ENCODE measurements around the gene KCNJ15.

The KCNJ15 gene

GRCh38 chr21:38263493-38263892, 6.7 kb downstream of the KCNJ15 start:
- TF ChIP-seq ZFP3 (CRISPR knock-in tag; IDR thresholded peaks at IDR 0.05) (no peak), OSR1 (CRISPR knock-in tag; IDR thresholded peaks at IDR 0.05) (no peak), ZNF8 (CRISPR knock-in tag; IDR thresholded peaks at IDR 0.05) (no peak), PPARA (CRISPR knock-in tag; IDR thresholded peaks at IDR 0.05; ENCODE audit: borderline replicate concordance) (no peak), CREB5 (CRISPR knock-in tag; IDR thresholded peaks at IDR 0.05; ENCODE audit: low read depth) (no peak)
- ATAC-seq = no peak

- ATAC-seq = no peak
These were observed 7.8 kb downstream of the KCNJ15 start for GRCh38 chr21:38264571-38264970.

GRCh38 chr21:38265166-38265565, 8.4 kb downstream of the KCNJ15 start:
- ATAC-seq = no peak
- TF ChIP-seq BACH2 (CRISPR knock-in tag; IDR thresholded peaks at IDR 0.05; ENCODE audit: borderline replicate concordance) (no peak), PPARA (CRISPR knock-in tag; IDR thresholded peaks at IDR 0.05; ENCODE audit: borderline replicate concordance) (no peak), TOX (CRISPR knock-in tag; IDR thresholded peaks at IDR 0.05; ENCODE audit: borderline replicate concordance) (no peak), ZNF70 (CRISPR knock-in tag; IDR thresholded peaks at IDR 0.05) (no peak), SNAI2 (CRISPR knock-in tag; IDR thresholded peaks at IDR 0.05) (no peak), TSHZ2 (CRISPR knock-in tag; IDR thresholded peaks at IDR 0.05) (no peak), OSR1 (CRISPR knock-in tag; IDR thresholded peaks at IDR 0.05) (no peak), CSRNP3 (CRISPR knock-in tag; IDR thresholded peaks at IDR 0.05) (no peak), RARB (CRISPR knock-in tag; IDR thresholded peaks at IDR 0.05) (no peak), ZFP30 (CRISPR knock-in tag; IDR thresholded peaks at IDR 0.05) (no peak)
- TF ChIP-seq, protein P1, sequence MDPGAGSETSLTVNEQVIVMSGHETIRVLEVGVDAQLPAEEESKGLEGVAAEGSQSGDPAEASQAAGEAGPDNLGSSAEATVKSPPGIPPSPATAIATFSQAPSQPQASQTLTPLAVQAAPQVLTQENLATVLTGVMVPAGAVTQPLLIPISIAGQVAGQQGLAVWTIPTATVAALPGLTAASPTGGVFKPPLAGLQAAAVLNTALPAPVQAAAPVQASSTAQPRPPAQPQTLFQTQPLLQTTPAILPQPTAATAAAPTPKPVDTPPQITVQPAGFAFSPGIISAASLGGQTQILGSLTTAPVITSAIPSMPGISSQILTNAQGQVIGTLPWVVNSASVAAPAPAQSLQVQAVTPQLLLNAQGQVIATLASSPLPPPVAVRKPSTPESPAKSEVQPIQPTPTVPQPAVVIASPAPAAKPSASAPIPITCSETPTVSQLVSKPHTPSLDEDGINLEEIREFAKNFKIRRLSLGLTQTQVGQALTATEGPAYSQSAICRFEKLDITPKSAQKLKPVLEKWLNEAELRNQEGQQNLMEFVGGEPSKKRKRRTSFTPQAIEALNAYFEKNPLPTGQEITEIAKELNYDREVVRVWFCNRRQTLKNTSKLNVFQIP (CRISPR knock-in tag; IDR thresholded peaks at IDR 0.05; ENCODE audit: borderline replicate concordance, low read depth) = no peak

More at GRCh38 chr21:38264571-38264970, 7.8 kb downstream of the KCNJ15 start:
- TF ChIP-seq TOX (CRISPR knock-in tag; IDR thresholded peaks at IDR 0.05; ENCODE audit: borderline replicate concordance) (no peak), ESRRG (CRISPR knock-in tag; IDR thresholded peaks at IDR 0.05) (no peak), CSRNP3 (CRISPR knock-in tag; IDR thresholded peaks at IDR 0.05) (no peak), SNAI2 (CRISPR knock-in tag; IDR thresholded peaks at IDR 0.05) (no peak), ZNF70 (CRISPR knock-in tag; IDR thresholded peaks at IDR 0.05) (no peak), ARNTL (CRISPR knock-in tag; IDR thresholded peaks at IDR 0.05; ENCODE audit: borderline replicate concordance, low read depth) (no peak)

GRCh38 chr21:38266732-38267131, 9.9 kb downstream of the KCNJ15 start:
- TF ChIP-seq OSR1 (CRISPR knock-in tag; IDR thresholded peaks at IDR 0.05) (no peak), RARB (CRISPR knock-in tag; IDR thresholded peaks at IDR 0.05) (no peak), ZFP3 (CRISPR knock-in tag; IDR thresholded peaks at IDR 0.05) (no peak), ZNF565 (CRISPR knock-in tag; conservative IDR thresholded peaks at IDR 0.05; ENCODE audit: low read depth) (no peak), BACH2 (CRISPR knock-in tag; IDR thresholded peaks at IDR 0.05; ENCODE audit: borderline replicate concordance) (no peak), TSHZ2 (CRISPR knock-in tag; IDR thresholded peaks at IDR 0.05) (no peak), ZFP30 (CRISPR knock-in tag; IDR thresholded peaks at IDR 0.05) (no peak)
- peak; percentile 61 for ATAC-seq

Measured in SK-N-SH treated with all-trans-retinoic acid at 6 μM for 48 hours (cell line).